ENCODE measurements around the gene PRIMA1. TPM values are rescaled to one million over a fixed set of nuclear protein-coding genes. Genes with fewer than 3 reads are reported as not detected.

The PRIMA1 gene
- total RNA-seq, 1 donor = not detected

DNA sequence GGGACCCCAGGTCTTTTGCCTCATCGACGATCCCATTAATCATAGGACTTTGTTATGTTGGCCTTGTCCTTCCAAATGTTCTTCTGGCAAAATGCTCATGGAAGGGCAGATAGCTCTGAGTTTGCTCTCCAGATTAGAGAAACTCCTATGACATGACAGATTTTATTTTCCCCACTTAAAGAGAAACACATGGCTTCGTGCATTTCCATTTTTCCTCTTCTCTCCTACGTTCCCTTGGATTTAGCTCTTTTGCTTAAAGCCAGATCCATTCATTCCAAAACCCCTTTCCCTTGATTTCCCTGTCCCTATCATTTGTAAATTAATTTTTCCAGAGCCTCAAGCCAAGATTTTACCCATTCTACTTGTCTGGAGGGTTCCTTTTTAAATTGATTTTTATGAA is 2.9 kb downstream of the PRIMA1 start:
- Histone ChIP-seq H3K27ac (ENCODE audit: low read depth, low read length) (no peak overlapping the region), H3K79me2 (ENCODE audit: insufficient read depth, low read length) (no peaks in the 10 kb centered on the region), H4K20me1 (ENCODE audit: insufficient read depth, low read length) (no peaks in the 10 kb centered on the region), H3K4me2 (ENCODE audit: insufficient read depth, low read length) (no peak overlapping the region), H3K9me3 (ENCODE audit: low read depth, low read length) (no peaks in the 10 kb centered on the region), H3K27me3 (ENCODE audit: insufficient read depth, low read length) (peaks cover 23% of the 10 kb centered on the region), H3K4me3 (ENCODE audit: insufficient read depth, low read length) (no peak overlapping the region), H3K36me3 (ENCODE audit: insufficient read depth, low read length) (no peaks in the 10 kb centered on the region), H3K4me1 (ENCODE audit: insufficient read depth, low read length) (no peaks in the 10 kb centered on the region), H2AFZ (ENCODE audit: low read length) (no peak overlapping the region)
- TF ChIP-seq, protein P1, sequence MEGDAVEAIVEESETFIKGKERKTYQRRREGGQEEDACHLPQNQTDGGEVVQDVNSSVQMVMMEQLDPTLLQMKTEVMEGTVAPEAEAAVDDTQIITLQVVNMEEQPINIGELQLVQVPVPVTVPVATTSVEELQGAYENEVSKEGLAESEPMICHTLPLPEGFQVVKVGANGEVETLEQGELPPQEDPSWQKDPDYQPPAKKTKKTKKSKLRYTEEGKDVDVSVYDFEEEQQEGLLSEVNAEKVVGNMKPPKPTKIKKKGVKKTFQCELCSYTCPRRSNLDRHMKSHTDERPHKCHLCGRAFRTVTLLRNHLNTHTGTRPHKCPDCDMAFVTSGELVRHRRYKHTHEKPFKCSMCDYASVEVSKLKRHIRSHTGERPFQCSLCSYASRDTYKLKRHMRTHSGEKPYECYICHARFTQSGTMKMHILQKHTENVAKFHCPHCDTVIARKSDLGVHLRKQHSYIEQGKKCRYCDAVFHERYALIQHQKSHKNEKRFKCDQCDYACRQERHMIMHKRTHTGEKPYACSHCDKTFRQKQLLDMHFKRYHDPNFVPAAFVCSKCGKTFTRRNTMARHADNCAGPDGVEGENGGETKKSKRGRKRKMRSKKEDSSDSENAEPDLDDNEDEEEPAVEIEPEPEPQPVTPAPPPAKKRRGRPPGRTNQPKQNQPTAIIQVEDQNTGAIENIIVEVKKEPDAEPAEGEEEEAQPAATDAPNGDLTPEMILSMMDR (IDR thresholded peaks at IDR 0.05; ENCODE audit: extremely low read depth, low read depth, low read length) = no peak
- DNase-seq (ENCODE audit: insufficient read length, low spot score, missing footprints) = no peak

DNA sequence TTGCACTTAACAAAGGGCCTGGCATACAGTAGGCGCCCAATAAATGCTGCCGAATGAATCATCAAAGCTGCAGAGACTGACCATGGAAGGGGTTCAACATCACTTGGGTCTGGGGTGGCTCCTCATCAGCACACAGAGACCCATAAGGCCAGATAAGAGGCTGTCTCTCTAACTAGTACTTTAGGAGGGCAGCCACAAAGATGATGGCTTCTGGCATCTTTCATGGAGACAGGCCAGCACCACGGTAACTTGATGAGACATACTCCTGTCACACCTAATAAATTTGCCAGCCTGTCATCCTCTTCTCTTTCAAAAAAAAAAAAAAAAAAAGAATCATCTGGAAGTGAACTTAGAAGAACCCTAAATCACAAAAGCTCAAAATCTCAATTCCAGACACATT is 3.4 kb downstream of the PRIMA1 start:
- no peak overlapping the region for H2AFZ ChIP-seq (ENCODE audit: low read length)
- no peak overlapping the region for H3K4me2 ChIP-seq (ENCODE audit: insufficient read depth, low read length)
- TF ChIP-seq, protein P1 (IDR thresholded peaks at IDR 0.05; ENCODE audit: extremely low read depth, low read depth, low read length) = no peak
- H3K36me3 ChIP-seq (ENCODE audit: insufficient read depth, low read length) = no peaks in the 10 kb centered on the region
- no peaks in the 10 kb centered on the region for H3K79me2 ChIP-seq (ENCODE audit: insufficient read depth, low read length)
- no peaks in the 10 kb centered on the region for H4K20me1 ChIP-seq (ENCODE audit: insufficient read depth, low read length)
- no peaks in the 10 kb centered on the region for H3K9me3 ChIP-seq (ENCODE audit: low read depth, low read length)
- peaks cover 20% of the 10 kb centered on the region for H3K27me3 ChIP-seq (ENCODE audit: insufficient read depth, low read length)
- no peak overlapping the region for H3K27ac ChIP-seq (ENCODE audit: low read depth, low read length)
- H3K4me1 ChIP-seq (ENCODE audit: insufficient read depth, low read length) = no peaks in the 10 kb centered on the region
- no peak overlapping the region for H3K4me3 ChIP-seq (ENCODE audit: insufficient read depth, low read length)
- no peak for DNase-seq (ENCODE audit: insufficient read length, low spot score, missing footprints)

DNA sequence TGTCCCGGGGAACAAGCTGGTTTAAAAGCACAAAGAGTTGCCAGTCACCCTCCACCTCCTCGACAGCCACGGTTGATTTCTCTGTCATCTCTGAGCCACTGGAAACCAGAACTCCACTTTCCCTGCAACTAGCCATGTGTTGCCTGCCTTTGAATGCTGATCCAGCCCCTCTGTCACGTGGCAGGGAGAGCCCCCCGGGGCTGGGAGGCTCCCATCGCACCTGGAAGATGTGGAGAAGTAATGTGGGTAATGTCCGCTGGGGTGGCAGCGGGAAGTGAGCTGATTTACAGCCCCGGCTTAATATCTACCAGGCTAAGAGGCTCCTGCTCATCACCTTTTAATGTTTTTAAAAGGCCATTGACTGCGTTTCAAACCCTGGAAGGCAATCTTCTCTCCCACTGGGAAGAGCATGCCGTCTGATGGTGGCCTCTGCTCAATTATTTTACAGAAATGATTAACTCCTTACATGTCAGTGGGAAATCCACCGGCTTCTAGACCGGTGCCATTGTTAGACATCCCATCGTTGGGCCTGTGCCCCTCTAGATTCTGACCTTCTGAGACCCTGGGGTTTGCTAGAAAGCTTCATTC is 7.4 kb downstream of the PRIMA1 start:
- TF ChIP-seq, protein P1 (IDR thresholded peaks at IDR 0.05; ENCODE audit: extremely low read depth, low read depth, low read length) = no peak
- Histone ChIP-seq H3K36me3 (ENCODE audit: insufficient read depth, low read length) (no peaks in the 10 kb centered on the region), H2AFZ (ENCODE audit: low read length) (no peak overlapping the region), H3K27me3 (ENCODE audit: insufficient read depth, low read length) (peaks cover 5% of the 10 kb centered on the region), H3K4me2 (ENCODE audit: insufficient read depth, low read length) (no peak overlapping the region), H3K9me3 (ENCODE audit: low read depth, low read length) (no peaks in the 10 kb centered on the region), H3K4me1 (ENCODE audit: insufficient read depth, low read length) (no peaks in the 10 kb centered on the region), H3K79me2 (ENCODE audit: insufficient read depth, low read length) (no peaks in the 10 kb centered on the region), H4K20me1 (ENCODE audit: insufficient read depth, low read length) (no peaks in the 10 kb centered on the region), H3K27ac (ENCODE audit: low read depth, low read length) (no peak overlapping the region), H3K4me3 (ENCODE audit: insufficient read depth, low read length) (no peak overlapping the region)
- DNase-seq (ENCODE audit: insufficient read length, low spot score, missing footprints) = no peak

DNA sequence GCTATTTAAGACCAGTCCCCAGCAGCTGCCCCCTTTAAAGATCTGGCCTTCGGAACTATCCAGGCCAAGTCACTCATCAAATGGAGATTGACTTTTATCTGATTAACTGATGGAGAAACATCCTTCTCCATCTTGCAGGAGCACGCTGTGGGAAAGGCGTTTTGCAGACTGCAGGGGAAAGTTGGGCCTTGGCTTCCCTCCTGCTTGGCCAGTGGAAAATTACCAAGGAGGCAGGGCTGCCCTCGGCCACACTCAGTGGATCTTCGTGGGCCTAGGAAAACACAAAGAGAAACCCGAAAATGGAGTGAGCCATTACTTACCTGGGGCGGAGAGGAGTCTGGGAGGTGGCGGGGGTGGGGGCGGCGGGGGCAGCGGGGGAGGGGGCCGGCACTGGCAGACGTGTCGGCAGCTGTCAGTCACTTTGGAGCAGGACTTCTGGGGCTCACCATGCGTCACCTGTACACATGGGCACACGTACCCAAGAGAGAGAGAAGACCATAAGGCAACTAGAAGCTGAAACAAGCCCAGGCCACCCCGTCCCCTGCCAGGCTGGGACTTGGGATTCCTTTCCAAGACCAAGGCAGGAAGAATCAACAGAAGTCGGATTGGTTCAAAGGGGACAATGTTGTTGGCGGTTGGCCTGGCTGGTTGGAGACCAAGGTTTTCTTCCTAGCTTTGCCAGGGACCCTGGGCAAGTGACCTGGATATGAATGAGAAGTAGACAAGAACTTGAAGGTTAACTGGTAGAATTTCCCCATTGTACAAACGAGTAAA is 9.2 kb downstream of the PRIMA1 start:
- no peak for DNase-seq (ENCODE audit: insufficient read length, low spot score, missing footprints)
- Histone ChIP-seq H3K4me1 (ENCODE audit: insufficient read depth, low read length) (no peaks in the 10 kb centered on the region), H3K36me3 (ENCODE audit: insufficient read depth, low read length) (no peaks in the 10 kb centered on the region), H3K4me3 (ENCODE audit: insufficient read depth, low read length) (no peak overlapping the region), H3K27me3 (ENCODE audit: insufficient read depth, low read length) (peaks cover 5% of the 10 kb centered on the region), H3K79me2 (ENCODE audit: insufficient read depth, low read length) (no peaks in the 10 kb centered on the region), H3K27ac (ENCODE audit: low read depth, low read length) (no peak overlapping the region), H4K20me1 (ENCODE audit: insufficient read depth, low read length) (no peaks in the 10 kb centered on the region), H3K4me2 (ENCODE audit: insufficient read depth, low read length) (no peak overlapping the region), H3K9me3 (ENCODE audit: low read depth, low read length) (no peaks in the 10 kb centered on the region), H2AFZ (ENCODE audit: low read length) (no peak overlapping the region)
- TF ChIP-seq, protein P1 (IDR thresholded peaks at IDR 0.05; ENCODE audit: extremely low read depth, low read depth, low read length) = no peak
